ENCODE measurements around the gene SARNP.

DNA sequence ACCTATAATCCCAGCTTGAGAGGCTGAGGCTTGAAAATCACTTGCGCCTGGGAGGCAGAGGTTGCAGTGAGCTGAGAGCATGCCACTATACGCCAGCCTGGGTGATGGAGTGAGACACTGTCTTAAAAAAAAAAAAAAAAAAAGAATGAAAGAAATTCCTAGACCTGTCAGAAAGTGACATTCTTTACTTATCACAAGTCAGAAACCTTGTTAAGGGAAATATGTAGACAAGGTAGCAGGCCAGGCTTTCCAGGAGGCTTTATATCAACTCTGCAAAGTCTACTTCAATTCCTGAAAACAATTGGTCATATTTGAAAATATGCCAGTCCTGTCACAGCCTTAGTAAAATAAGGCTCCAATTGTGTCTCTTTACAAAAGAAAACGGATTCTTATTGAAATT lies 44.3 kb upstream of the SARNP start:
- TF ChIP-seq, protein P1, sequence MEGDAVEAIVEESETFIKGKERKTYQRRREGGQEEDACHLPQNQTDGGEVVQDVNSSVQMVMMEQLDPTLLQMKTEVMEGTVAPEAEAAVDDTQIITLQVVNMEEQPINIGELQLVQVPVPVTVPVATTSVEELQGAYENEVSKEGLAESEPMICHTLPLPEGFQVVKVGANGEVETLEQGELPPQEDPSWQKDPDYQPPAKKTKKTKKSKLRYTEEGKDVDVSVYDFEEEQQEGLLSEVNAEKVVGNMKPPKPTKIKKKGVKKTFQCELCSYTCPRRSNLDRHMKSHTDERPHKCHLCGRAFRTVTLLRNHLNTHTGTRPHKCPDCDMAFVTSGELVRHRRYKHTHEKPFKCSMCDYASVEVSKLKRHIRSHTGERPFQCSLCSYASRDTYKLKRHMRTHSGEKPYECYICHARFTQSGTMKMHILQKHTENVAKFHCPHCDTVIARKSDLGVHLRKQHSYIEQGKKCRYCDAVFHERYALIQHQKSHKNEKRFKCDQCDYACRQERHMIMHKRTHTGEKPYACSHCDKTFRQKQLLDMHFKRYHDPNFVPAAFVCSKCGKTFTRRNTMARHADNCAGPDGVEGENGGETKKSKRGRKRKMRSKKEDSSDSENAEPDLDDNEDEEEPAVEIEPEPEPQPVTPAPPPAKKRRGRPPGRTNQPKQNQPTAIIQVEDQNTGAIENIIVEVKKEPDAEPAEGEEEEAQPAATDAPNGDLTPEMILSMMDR (conservative IDR thresholded peaks at IDR 0.05 in 1 of 2, IDR thresholded peaks at IDR 0.05 in 1 of 2; ENCODE audit: low read depth in 1 of 2, low read length in 2 of 2) = no peak
- TF ChIP-seq EZH2 (IDR thresholded peaks at IDR 0.05; ENCODE audit: low read length, missing control alignments) = no peak
